Keratinocyte (primary cell): ENCODE measurements around the gene NME9. TPM values are rescaled to one million over a fixed set of nuclear protein-coding genes. Genes with fewer than 3 reads are reported as not detected.

ENCODE experiments used
- DNase-seq: peaks from one replicate; pipeline ENCODE4 v3.0.0-alpha.2; 2011; ENCODE audit warnings: low read depth, missing footprints, low spot score
- FAIRE-seq: peaks from 2 replicates; lab custom pipeline; 2011; peaks lifted over from hg19 to GRCh38; lab: Jason Lieb, UNC
- H2AFZ ChIP-seq: 2 replicates; pipeline ENCODE4 v1.6.0; 2012; ENCODE audit warnings: low read length, control low read depth, inconsistent platforms; ENCODE audit not compliant: control insufficient read depth
- H3K27ac ChIP-seq: 2 replicates; pipeline ENCODE4 v1.5.1; 2011; ENCODE audit warnings: low read length; ENCODE audit not compliant: control insufficient read depth, insufficient read depth
- H3K27me3 ChIP-seq: 3 replicates; pipeline ENCODE4 v1.6.0; 2011; ENCODE audit warnings: low read length; ENCODE audit not compliant: control insufficient read depth, insufficient read depth; ENCODE audit errors: extremely low read depth
- H3K36me3 ChIP-seq, 2 experiments: 2 replicates in 1 of 2; 3 replicates in 1 of 2; pipeline ENCODE4 v1.5.1; 2011; ENCODE audit warnings: low read length in 2 of 2, mild to moderate bottlenecking in 1 of 2; ENCODE audit not compliant: control insufficient read depth in 2 of 2, insufficient read depth in 2 of 2; ENCODE audit errors: extremely low read depth in 1 of 2
- H3K4me1 ChIP-seq: 3 replicates; pipeline ENCODE4 v1.5.1; 2011; ENCODE audit warnings: low read length; ENCODE audit not compliant: control insufficient read depth, insufficient read depth; ENCODE audit errors: extremely low read depth
- H3K4me2 ChIP-seq: 3 replicates; pipeline ENCODE4 v1.6.0; 2011; ENCODE audit warnings: low read depth, low read length; ENCODE audit not compliant: control insufficient read depth, insufficient read depth; ENCODE audit errors: extremely low read depth
- H3K4me3 ChIP-seq, 3 experiments: fragments of 200-600 bp in 1 of 3; sonication (generic) in 1 of 3; 2 replicates in 2 of 3; 3 replicates in 1 of 3; pipeline ENCODE4 v1.5.1; 2011 to 2016; ENCODE audit warnings: low read length in 3 of 3, mild to moderate bottlenecking in 3 of 3, control low read depth in 2 of 3, inconsistent platforms in 1 of 3, low read depth in 1 of 3, mixed read lengths in 1 of 3, mixed run types in 1 of 3, moderate library complexity in 1 of 3; ENCODE audit not compliant: control insufficient read depth in 2 of 3, insufficient read depth in 2 of 3; ENCODE audit errors: extremely low read depth in 1 of 3
- H3K79me2 ChIP-seq: 2 replicates; pipeline ENCODE4 v1.6.0; 2012; ENCODE audit warnings: low read length; ENCODE audit not compliant: control insufficient read depth, insufficient read depth
- H3K9ac ChIP-seq: 3 replicates; pipeline ENCODE4 v1.6.0; 2011; ENCODE audit warnings: low read length; ENCODE audit not compliant: control insufficient read depth, insufficient read depth; ENCODE audit errors: extremely low read depth
- H3K9me1 ChIP-seq: 3 replicates; pipeline ENCODE4 v1.6.0; 2011; ENCODE audit warnings: low read length; ENCODE audit not compliant: control insufficient read depth, insufficient read depth; ENCODE audit errors: extremely low read depth
- H3K9me3 ChIP-seq: 2 replicates; pipeline ENCODE4 v1.5.1; 2012; ENCODE audit warnings: low read depth, low read length; ENCODE audit not compliant: control insufficient read depth
- H4K20me1 ChIP-seq: 3 replicates; pipeline ENCODE4 v1.6.0; 2011; ENCODE audit warnings: low read length; ENCODE audit not compliant: control insufficient read depth, insufficient read depth; ENCODE audit errors: extremely low read depth
- EZH2 ChIP-seq: IDR thresholded peaks from one replicate; pipeline ENCODE4 v1.6.1; 2012; ENCODE audit warnings: inconsistent platforms, mild to moderate bottlenecking, low read length, moderate library complexity
- dilution Hi-C: fragments of 300-500 bp; cut with MboI; formaldehyde crosslinking; loops from one replicate; pipeline ENCODE4 v1.7.0; 2020; ENCODE audit warnings: low sequenced_read_pairs; ENCODE audit not compliant: extremely low pct_ligation_motif_present
- polyA plus RNA-seq, 5 experiments: library from polyadenylated mRNA; depleted of rRNA in 3 of 5; stranded (reverse) in 3 of 5; stranded (forward) in 1 of 5; unstranded in 1 of 5; fragments of >200 nt; gene quantifications; 1 replicate in 1 of 5; 2 replicates in 3 of 5; 3 replicates in 1 of 5; pipeline versions ENCODE4 v1.2.1 to v1.2.3, GENCODE V29; 2011 to 2012; ENCODE audit warnings: missing spikeins in 2 of 5, low read depth in 1 of 5, low replicate concordance in 1 of 5
- TF ChIP-seq, protein P1 (sequence below), 3 experiments: IDR thresholded peaks in 1 of 3; conservative IDR thresholded peaks in 1 of 3; optimal IDR thresholded peaks in 1 of 3; 2 replicates in 2 of 3; 3 replicates in 1 of 3; pipeline versions ENCODE3 to v1.5.1; 2011; ENCODE audit warnings: low read length in 3 of 3, mild to moderate bottlenecking in 3 of 3, moderate library complexity in 2 of 3, control low read depth in 1 of 3, inconsistent platforms in 1 of 3; ENCODE audit not compliant: insufficient read depth in 2 of 3; ENCODE audit errors: extremely low read depth in 1 of 3

Gene NME9
- polyA plus RNA-seq, 1 donor (not counting 4 experiments of a cell fraction or from before 2014, with no cell fraction given): 0.05 TPM

DNA sequence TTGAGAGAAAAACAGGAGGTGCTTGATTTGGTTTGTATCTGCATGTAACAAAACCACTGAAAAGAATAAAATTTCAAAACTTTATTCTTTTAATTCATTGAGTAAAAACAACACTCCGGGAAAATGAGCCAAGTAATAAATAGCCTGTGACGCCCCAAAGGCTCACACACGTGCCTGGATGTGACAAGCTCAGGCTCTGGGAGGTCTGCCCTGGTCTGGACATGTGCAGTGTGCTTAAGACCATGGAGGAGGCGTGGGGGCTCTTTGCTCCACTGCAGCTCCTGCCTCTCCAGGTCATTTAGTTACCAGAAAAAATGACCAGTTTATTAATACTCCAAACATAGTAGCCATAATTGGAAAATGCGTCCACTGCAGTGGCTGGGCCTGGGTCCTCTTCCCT, 8.6 kb upstream of the NME9 start:
- DNase-seq: no peak
- Histone ChIP-seq H3K27me3 (peaks cover 3% of the 10 kb centered on the region), H3K4me2 (no peak overlapping the region), H3K9me3 (no peaks in the 10 kb centered on the region), H3K4me1 (no peaks in the 10 kb centered on the region), H3K27ac (no peak overlapping the region), H3K36me3 (no peaks in the 10 kb centered on the region), H3K4me3 (no peak overlapping the region), H3K9me1 (no peaks in the 10 kb centered on the region), H4K20me1 (no peaks in the 10 kb centered on the region), H3K79me2 (no peaks in the 10 kb centered on the region), H3K9ac (no peak overlapping the region), H2AFZ (no peak overlapping the region)
- FAIRE-seq: no peak
- dilution Hi-C loops: no loop called here
- TF ChIP-seq EZH2: no peak
- TF ChIP-seq, protein P1, sequence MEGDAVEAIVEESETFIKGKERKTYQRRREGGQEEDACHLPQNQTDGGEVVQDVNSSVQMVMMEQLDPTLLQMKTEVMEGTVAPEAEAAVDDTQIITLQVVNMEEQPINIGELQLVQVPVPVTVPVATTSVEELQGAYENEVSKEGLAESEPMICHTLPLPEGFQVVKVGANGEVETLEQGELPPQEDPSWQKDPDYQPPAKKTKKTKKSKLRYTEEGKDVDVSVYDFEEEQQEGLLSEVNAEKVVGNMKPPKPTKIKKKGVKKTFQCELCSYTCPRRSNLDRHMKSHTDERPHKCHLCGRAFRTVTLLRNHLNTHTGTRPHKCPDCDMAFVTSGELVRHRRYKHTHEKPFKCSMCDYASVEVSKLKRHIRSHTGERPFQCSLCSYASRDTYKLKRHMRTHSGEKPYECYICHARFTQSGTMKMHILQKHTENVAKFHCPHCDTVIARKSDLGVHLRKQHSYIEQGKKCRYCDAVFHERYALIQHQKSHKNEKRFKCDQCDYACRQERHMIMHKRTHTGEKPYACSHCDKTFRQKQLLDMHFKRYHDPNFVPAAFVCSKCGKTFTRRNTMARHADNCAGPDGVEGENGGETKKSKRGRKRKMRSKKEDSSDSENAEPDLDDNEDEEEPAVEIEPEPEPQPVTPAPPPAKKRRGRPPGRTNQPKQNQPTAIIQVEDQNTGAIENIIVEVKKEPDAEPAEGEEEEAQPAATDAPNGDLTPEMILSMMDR (optimal IDR thresholded peaks at IDR 0.05 in 1 of 3, IDR thresholded peaks at IDR 0.05 in 1 of 3, conservative IDR thresholded peaks at IDR 0.05 in 1 of 3; ENCODE audit: extremely low read depth in 1 of 3, insufficient read depth in 2 of 3, low read length in 3 of 3): no peak

DNA sequence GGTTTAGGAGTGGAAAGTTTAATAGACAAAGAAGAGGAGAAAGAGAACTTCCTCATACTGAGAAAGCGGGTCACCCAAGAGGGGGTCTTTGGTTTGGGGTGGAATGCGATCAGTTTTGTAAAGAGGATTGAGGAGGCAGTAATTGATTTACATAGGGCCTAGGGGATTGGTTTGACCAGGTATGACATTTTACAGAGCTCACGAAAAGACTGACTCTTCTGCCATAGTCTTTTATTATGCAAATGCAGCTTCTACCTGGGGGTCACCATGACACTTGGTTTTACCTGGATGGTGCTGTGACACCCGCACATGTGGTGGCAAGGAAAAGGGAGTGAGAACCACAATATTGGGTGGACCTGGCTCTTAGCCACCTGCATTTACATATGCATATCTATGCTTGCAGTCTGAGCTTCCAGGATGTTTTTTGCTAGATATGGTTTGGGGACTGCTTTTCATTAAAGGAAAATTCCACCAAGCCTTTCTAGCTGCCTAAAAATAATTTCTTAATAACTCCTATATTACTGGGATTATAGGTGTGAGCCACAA, 6.9 kb upstream of the NME9 start:
- no peak overlapping the region for H3K4me3 ChIP-seq
- no peak overlapping the region for H3K27ac ChIP-seq
- H3K4me2 ChIP-seq: no peak overlapping the region
- no peak overlapping the region for H2AFZ ChIP-seq
- H3K4me1 ChIP-seq: no peaks in the 10 kb centered on the region
- TF ChIP-seq, protein P1 (optimal IDR thresholded peaks at IDR 0.05 in 1 of 3, IDR thresholded peaks at IDR 0.05 in 1 of 3, conservative IDR thresholded peaks at IDR 0.05 in 1 of 3; ENCODE audit: extremely low read depth in 1 of 3, insufficient read depth in 2 of 3, low read length in 3 of 3): no peak
- TF ChIP-seq EZH2: no peak
- no peak for DNase-seq
- H3K36me3 ChIP-seq: no peaks in the 10 kb centered on the region
- dilution Hi-C loops: no loop called here
- no peaks in the 10 kb centered on the region for H3K79me2 ChIP-seq
- no peaks in the 10 kb centered on the region for H3K9me1 ChIP-seq
- no peak overlapping the region for H3K9ac ChIP-seq
- H4K20me1 ChIP-seq: no peaks in the 10 kb centered on the region
- no peaks in the 10 kb centered on the region for H3K9me3 ChIP-seq
- no peak for FAIRE-seq
- peaks cover 3% of the 10 kb centered on the region for H3K27me3 ChIP-seq
